WTC11 (cell line): ENCODE measurements around the gene PCDHGA1. TPM values are rescaled to one million over a fixed set of nuclear protein-coding genes. Genes with fewer than 3 reads are reported as not detected.

ENCODE experiments used
- ATAC-seq: fragments of 200-7000 bp; cut with Tn5 transposase; 2 replicates; pipeline ENCODE4 v1.10.0; 2021; ENCODE audit warnings: mild to moderate bottlenecking, moderate library complexity
- CTCF ChIA-PET: fragments of 300-600 bp; sonication (Branson Sonifier 250); formaldehyde crosslinking; loops from one replicate; lab custom pipeline; 2021; ENCODE audit warnings: antibody characterized with exemption; lab: Charles Lee
- POLR2A ChIA-PET: fragments of 350-600 bp; sonication (Branson Sonifier 250); formaldehyde crosslinking; loops from one replicate; lab custom pipeline; 2021; ENCODE audit warnings: antibody characterized with exemption; lab: Charles Lee
- DNase-seq: peaks from one replicate; pipeline ENCODE4 v3.0.0; 2021; ENCODE audit warnings: low spot score
- H3K27ac Mint-ChIP-seq: 2 replicates; pipeline ENCODE4 v1.8.0; 2021; ENCODE audit warnings: mixed read lengths
- H3K27me3 Mint-ChIP-seq: 2 replicates; pipeline ENCODE4 v1.8.0; 2021; ENCODE audit warnings: low read depth, mild to moderate bottlenecking, moderate library complexity, mixed read lengths
- H3K36me3 Mint-ChIP-seq: 2 replicates; pipeline ENCODE4 v1.8.0; 2021; ENCODE audit warnings: mixed read lengths
- H3K4me1 Mint-ChIP-seq: 2 replicates; pipeline ENCODE4 v1.8.0; 2022; ENCODE audit warnings: mixed read lengths
- H3K4me3 Mint-ChIP-seq: 2 replicates; pipeline ENCODE4 v1.8.0; 2021; ENCODE audit warnings: mild to moderate bottlenecking, moderate library complexity, mixed read lengths
- H3K9me3 Mint-ChIP-seq: 2 replicates; pipeline ENCODE4 v1.8.0; 2021; ENCODE audit warnings: mixed read lengths
- ETV6 ChIP-seq: sonication (generic); formaldehyde crosslinking; IDR thresholded peaks from 2 replicates; pipeline ENCODE4 v1.8.1; 2022; ENCODE audit warnings: mild to moderate bottlenecking, missing genetic modification reagents
- MYBL2 ChIP-seq: sonication (generic); formaldehyde crosslinking; IDR thresholded peaks from 2 replicates; pipeline ENCODE4 v1.8.1; 2023; ENCODE audit warnings: mild to moderate bottlenecking, moderate library complexity, missing genetic modification reagents
- NR1H2 ChIP-seq: sonication (generic); formaldehyde crosslinking; IDR thresholded peaks from 2 replicates; pipeline ENCODE4 v1.9.0; 2021; ENCODE audit warnings: mild to moderate bottlenecking, moderate library complexity, missing genetic modification reagents
- RORB ChIP-seq: fragments of 250-450 bp; sonication (Bioruptor Pico); IDR thresholded peaks from 2 replicates; pipeline ENCODE4 v1.9.0; 2021; ENCODE audit warnings: mild to moderate bottlenecking
- SOX15 ChIP-seq: fragments of 250-450 bp; sonication (Bioruptor Pico); IDR thresholded peaks from 2 replicates; pipeline ENCODE4 v1.9.0; 2021; ENCODE audit warnings: mild to moderate bottlenecking
- TEAD1 ChIP-seq: sonication (generic); formaldehyde crosslinking; IDR thresholded peaks from 2 replicates; pipeline ENCODE4 v1.8.0; 2022; ENCODE audit warnings: mild to moderate bottlenecking, missing genetic modification reagents
- ZNF232 ChIP-seq: sonication (generic); formaldehyde crosslinking; IDR thresholded peaks from 2 replicates; pipeline ENCODE4 v1.8.0; 2022; ENCODE audit warnings: mild to moderate bottlenecking, missing genetic modification reagents
- ZNF396 ChIP-seq: fragments of 250-450 bp; sonication (Bioruptor Pico); IDR thresholded peaks from 2 replicates; pipeline ENCODE4 v1.8.0; 2021; ENCODE audit warnings: mild to moderate bottlenecking, moderate library complexity, borderline replicate concordance
- total RNA-seq: library from RNA; stranded (reverse); gene quantifications from 3 replicates; pipeline ENCODE4 v1.2.3, GENCODE V29; 2021
- TF ChIP-seq, protein P1 (sequence below): sonication (generic); formaldehyde crosslinking; IDR thresholded peaks from 2 replicates; pipeline ENCODE4 v1.8.0; 2023; ENCODE audit warnings: mild to moderate bottlenecking, missing genetic modification reagents
- TF ChIP-seq, protein P2 (sequence below): fragments of 250-450 bp; sonication (Bioruptor Pico); IDR thresholded peaks from 2 replicates; pipeline ENCODE4 v1.9.0; 2021; ENCODE audit warnings: moderate library complexity, mild to moderate bottlenecking, inconsistent platforms, borderline replicate concordance
- TF ChIP-seq, protein P3 (sequence below): sonication (generic); formaldehyde crosslinking; IDR thresholded peaks from 2 replicates; pipeline ENCODE4 v1.8.1; 2022; ENCODE audit warnings: missing genetic modification reagents, borderline replicate concordance
- TF ChIP-seq, protein P4 (sequence below): fragments of 200-600 bp; IDR thresholded peaks from 2 replicates; pipeline ENCODE4 v1.8.0; 2022; ENCODE audit warnings: antibody characterized with exemption
- TF ChIP-seq, protein P5 (sequence below): fragments of 250-450 bp; sonication (Bioruptor Pico); IDR thresholded peaks from 2 replicates; pipeline ENCODE4 v1.8.0; 2021; ENCODE audit warnings: mild to moderate bottlenecking
- TF ChIP-seq, protein P6 (sequence below): sonication (generic); formaldehyde crosslinking; IDR thresholded peaks from 2 replicates; pipeline ENCODE4 v1.8.1; 2023; ENCODE audit warnings: mild to moderate bottlenecking, missing genetic modification reagents, moderate library complexity
- TF ChIP-seq, protein P7 (sequence below): sonication (generic); formaldehyde crosslinking; IDR thresholded peaks from 2 replicates; pipeline ENCODE4 v1.8.0; 2022; ENCODE audit warnings: mild to moderate bottlenecking, missing genetic modification reagents

PCDHGA1 gene
- total RNA-seq, 1 experiment from 2014 or later, result 1.5 TPM

DNA sequence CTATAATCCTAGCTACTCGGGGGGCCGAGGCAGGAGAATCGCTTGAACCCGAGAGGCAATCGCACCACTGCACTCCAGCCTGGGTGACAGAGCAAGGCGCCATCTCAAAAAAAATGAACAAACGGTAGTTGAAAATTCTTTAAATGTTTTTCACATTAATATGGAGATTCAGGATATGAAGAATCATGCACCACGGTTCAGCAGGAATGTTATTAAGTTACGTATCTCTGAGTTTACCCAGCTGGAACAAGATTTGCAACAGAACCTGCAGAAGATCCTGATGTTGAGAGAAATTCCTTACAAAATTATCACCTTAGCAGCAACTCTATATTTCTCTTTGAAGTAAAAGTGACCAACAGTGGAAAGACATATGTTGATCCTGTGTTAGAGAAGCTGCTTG, 110.0 kb downstream of the PCDHGA1 start:
- TF ChIP-seq TEAD1 (CRISPR knock-in tag) (no peak), ETV6 (CRISPR knock-in tag) (no peak)
- TF ChIP-seq, protein P1, sequence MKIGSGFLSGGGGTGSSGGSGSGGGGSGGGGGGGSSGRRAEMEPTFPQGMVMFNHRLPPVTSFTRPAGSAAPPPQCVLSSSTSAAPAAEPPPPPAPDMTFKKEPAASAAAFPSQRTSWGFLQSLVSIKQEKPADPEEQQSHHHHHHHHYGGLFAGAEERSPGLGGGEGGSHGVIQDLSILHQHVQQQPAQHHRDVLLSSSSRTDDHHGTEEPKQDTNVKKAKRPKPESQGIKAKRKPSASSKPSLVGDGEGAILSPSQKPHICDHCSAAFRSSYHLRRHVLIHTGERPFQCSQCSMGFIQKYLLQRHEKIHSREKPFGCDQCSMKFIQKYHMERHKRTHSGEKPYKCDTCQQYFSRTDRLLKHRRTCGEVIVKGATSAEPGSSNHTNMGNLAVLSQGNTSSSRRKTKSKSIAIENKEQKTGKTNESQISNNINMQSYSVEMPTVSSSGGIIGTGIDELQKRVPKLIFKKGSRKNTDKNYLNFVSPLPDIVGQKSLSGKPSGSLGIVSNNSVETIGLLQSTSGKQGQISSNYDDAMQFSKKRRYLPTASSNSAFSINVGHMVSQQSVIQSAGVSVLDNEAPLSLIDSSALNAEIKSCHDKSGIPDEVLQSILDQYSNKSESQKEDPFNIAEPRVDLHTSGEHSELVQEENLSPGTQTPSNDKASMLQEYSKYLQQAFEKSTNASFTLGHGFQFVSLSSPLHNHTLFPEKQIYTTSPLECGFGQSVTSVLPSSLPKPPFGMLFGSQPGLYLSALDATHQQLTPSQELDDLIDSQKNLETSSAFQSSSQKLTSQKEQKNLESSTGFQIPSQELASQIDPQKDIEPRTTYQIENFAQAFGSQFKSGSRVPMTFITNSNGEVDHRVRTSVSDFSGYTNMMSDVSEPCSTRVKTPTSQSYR (CRISPR knock-in tag), result no peak
- TF ChIP-seq, protein P2, sequence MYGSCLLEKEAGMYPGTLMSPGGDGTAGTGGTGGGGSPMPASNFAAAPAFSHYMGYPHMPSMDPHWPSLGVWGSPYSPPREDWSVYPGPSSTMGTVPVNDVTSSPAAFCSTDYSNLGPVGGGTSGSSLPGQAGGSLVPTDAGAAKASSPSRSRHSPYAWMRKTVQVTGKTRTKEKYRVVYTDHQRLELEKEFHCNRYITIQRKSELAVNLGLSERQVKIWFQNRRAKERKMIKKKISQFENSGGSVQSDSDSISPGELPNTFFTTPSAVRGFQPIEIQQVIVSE (CRISPR knock-in tag), result no peak
- TF ChIP-seq, all 79 proteins: peak for 0
- H3K4me1 Mint-ChIP-seq, result peaks cover 10% of the 10 kb centered on the region
- peaks cover 12% of the 10 kb centered on the region for H3K9me3 Mint-ChIP-seq
- no peak for DNase-seq
- H3K36me3 Mint-ChIP-seq, result peaks cover 15% of the 10 kb centered on the region; the same call in 1 of the 2 replicates
- H3K4me3 Mint-ChIP-seq, result no peak overlapping the region
- H3K27ac Mint-ChIP-seq, result no peak overlapping the region
- ChIA-PET CTCF (interaction anchor here (1.2 to 2.5 kb wide), 5 partner anchors 10 to 84 kb away, joined by 3 to 15 read pairs (median 7); partner anchors contain the start of genes PCDHGA12 and PCDHGC3), POLR2A (no interaction called here)
- H3K27me3 Mint-ChIP-seq, result no peaks in the 10 kb centered on the region
- no peak for ATAC-seq

DNA sequence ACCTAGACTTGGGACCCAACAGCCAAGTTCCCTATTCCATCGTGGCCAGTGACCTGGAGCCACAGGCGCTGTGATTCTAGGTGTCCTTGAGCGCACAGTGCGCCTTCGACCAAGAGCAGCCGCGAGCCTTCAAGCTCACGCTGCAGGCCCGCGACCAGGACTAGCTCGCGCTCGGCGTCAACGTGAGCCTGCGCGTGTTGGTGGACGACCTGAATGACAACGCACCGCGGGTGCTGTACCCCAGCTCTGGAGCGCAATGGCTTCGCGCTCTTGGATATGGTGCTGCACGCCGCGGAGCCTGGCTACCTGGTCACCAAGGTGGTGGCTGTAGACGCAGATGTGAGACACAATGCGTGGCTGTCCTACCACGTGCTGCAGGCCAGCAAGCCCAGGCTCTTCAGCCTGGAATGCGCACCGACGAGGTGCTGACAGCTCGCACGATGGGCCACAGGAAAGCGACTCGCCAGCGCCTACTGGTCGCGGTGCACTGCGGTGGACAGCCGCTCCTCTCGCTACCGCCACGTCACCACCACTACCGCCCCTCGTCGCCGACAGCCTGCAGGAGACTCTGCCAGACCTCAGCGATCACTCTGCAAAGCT, 111.4 kb downstream of the PCDHGA1 start:
- no peak overlapping the region for H3K4me3 Mint-ChIP-seq
- H3K36me3 Mint-ChIP-seq, result peaks cover 15% of the 10 kb centered on the region; the same call in 1 of the 2 replicates
- TF ChIP-seq ZNF396 (CRISPR knock-in tag) (no peak), RORB (CRISPR knock-in tag) (no peak), MYBL2 (CRISPR knock-in tag) (no peak), NR1H2 (CRISPR knock-in tag) (no peak), SOX15 (CRISPR knock-in tag) (no peak), ZNF232 (CRISPR knock-in tag) (no peak)
- TF ChIP-seq, protein P1 (CRISPR knock-in tag), result no peak
- TF ChIP-seq, protein P3, sequence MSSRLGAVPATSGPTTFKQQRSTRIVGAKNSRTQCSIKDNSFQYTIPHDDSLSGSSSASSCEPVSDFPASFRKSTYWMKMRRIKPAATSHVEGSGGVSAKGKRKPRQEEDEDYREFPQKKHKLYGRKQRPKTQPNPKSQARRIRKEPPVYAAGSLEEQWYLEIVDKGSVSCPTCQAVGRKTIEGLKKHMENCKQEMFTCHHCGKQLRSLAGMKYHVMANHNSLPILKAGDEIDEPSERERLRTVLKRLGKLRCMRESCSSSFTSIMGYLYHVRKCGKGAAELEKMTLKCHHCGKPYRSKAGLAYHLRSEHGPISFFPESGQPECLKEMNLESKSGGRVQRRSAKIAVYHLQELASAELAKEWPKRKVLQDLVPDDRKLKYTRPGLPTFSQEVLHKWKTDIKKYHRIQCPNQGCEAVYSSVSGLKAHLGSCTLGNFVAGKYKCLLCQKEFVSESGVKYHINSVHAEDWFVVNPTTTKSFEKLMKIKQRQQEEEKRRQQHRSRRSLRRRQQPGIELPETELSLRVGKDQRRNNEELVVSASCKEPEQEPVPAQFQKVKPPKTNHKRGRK (CRISPR knock-in tag), result no peak
- TF ChIP-seq, protein P4, sequence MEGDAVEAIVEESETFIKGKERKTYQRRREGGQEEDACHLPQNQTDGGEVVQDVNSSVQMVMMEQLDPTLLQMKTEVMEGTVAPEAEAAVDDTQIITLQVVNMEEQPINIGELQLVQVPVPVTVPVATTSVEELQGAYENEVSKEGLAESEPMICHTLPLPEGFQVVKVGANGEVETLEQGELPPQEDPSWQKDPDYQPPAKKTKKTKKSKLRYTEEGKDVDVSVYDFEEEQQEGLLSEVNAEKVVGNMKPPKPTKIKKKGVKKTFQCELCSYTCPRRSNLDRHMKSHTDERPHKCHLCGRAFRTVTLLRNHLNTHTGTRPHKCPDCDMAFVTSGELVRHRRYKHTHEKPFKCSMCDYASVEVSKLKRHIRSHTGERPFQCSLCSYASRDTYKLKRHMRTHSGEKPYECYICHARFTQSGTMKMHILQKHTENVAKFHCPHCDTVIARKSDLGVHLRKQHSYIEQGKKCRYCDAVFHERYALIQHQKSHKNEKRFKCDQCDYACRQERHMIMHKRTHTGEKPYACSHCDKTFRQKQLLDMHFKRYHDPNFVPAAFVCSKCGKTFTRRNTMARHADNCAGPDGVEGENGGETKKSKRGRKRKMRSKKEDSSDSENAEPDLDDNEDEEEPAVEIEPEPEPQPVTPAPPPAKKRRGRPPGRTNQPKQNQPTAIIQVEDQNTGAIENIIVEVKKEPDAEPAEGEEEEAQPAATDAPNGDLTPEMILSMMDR, result no peak
- TF ChIP-seq, protein P5, sequence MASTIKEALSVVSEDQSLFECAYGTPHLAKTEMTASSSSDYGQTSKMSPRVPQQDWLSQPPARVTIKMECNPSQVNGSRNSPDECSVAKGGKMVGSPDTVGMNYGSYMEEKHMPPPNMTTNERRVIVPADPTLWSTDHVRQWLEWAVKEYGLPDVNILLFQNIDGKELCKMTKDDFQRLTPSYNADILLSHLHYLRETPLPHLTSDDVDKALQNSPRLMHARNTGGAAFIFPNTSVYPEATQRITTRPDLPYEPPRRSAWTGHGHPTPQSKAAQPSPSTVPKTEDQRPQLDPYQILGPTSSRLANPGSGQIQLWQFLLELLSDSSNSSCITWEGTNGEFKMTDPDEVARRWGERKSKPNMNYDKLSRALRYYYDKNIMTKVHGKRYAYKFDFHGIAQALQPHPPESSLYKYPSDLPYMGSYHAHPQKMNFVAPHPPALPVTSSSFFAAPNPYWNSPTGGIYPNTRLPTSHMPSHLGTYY (CRISPR knock-in tag), result no peak
- TF ChIP-seq, protein P6, sequence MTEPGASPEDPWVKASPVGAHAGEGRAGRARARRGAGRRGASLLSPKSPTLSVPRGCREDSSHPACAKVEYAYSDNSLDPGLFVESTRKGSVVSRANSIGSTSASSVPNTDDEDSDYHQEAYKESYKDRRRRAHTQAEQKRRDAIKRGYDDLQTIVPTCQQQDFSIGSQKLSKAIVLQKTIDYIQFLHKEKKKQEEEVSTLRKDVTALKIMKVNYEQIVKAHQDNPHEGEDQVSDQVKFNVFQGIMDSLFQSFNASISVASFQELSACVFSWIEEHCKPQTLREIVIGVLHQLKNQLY (CRISPR knock-in tag), result no peak
- TF ChIP-seq, protein P7, sequence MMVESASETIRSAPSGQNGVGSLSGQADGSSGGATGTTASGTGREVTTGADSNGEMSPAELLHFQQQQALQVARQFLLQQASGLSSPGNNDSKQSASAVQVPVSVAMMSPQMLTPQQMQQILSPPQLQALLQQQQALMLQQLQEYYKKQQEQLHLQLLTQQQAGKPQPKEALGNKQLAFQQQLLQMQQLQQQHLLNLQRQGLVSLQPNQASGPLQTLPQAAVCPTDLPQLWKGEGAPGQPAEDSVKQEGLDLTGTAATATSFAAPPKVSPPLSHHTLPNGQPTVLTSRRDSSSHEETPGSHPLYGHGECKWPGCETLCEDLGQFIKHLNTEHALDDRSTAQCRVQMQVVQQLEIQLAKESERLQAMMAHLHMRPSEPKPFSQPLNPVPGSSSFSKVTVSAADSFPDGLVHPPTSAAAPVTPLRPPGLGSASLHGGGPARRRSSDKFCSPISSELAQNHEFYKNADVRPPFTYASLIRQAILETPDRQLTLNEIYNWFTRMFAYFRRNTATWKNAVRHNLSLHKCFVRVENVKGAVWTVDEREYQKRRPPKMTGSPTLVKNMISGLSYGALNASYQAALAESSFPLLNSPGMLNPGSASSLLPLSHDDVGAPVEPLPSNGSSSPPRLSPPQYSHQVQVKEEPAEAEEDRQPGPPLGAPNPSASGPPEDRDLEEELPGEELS (CRISPR knock-in tag), result no peak
- TF ChIP-seq, all 79 proteins: peak for 0
- ATAC-seq (no peak), DNase-seq (no peak)
- ChIA-PET POLR2A (no interaction called here), CTCF (interaction anchor here (1.2 to 3.0 kb wide), 4 partner anchors 11 to 219 kb away, joined by 3 to 13 read pairs (median 4); partner anchors contain the start of genes PCDHB14 and PCDHGA12)
- Mint-ChIP-seq H3K27ac (no peak overlapping the region), H3K27me3 (no peaks in the 10 kb centered on the region), H3K4me1 (peaks cover 10% of the 10 kb centered on the region), H3K9me3 (peaks cover 9% of the 10 kb centered on the region; the same call in 1 of the 2 replicates)
